ENCODE measurements around the gene DGUOK. TPM values are rescaled to one million over a fixed set of nuclear protein-coding genes. Genes with fewer than 3 reads are reported as not detected.

The DGUOK gene
- total and polyA plus RNA-seq, 4 donors: 19.6 to 49.7 (median 28.3) TPM

DNA sequence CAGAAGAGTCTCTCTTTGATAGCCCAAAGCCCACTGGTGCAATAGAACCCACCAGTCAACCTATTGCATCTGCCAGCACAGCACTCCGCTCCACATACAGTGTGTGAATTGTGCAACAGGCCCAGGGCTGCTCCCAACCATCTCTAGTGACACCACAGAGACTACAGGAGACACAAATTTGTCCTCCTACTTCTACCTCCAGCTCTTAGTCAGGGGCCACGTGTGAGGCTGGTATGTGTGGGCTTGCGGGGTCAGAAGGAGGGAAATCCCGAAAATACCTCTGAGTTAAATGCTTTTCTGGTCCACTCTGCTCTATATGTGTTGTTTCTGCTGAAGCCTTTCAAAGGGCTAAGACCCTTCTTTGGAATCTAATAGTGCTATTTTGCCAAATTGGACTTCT is 18.0 kb downstream of the DGUOK start (continued):
- TF ChIP-seq, protein P1, sequence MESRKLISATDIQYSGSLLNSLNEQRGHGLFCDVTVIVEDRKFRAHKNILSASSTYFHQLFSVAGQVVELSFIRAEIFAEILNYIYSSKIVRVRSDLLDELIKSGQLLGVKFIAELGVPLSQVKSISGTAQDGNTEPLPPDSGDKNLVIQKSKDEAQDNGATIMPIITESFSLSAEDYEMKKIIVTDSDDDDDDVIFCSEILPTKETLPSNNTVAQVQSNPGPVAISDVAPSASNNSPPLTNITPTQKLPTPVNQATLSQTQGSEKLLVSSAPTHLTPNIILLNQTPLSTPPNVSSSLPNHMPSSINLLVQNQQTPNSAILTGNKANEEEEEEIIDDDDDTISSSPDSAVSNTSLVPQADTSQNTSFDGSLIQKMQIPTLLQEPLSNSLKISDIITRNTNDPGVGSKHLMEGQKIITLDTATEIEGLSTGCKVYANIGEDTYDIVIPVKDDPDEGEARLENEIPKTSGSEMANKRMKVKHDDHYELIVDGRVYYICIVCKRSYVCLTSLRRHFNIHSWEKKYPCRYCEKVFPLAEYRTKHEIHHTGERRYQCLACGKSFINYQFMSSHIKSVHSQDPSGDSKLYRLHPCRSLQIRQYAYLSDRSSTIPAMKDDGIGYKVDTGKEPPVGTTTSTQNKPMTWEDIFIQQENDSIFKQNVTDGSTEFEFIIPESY (IDR thresholded peaks at IDR 0.05): no peak
- TF ChIP-seq YY1 (IDR thresholded peaks at IDR 0.05) (no peak), GABPA (IDR thresholded peaks at IDR 0.05 in 1 of 2, conservative IDR thresholded peaks at IDR 0.05 in 1 of 2) (no peak), TAF1 (conservative IDR thresholded peaks at IDR 0.05) (no peak)

DNA sequence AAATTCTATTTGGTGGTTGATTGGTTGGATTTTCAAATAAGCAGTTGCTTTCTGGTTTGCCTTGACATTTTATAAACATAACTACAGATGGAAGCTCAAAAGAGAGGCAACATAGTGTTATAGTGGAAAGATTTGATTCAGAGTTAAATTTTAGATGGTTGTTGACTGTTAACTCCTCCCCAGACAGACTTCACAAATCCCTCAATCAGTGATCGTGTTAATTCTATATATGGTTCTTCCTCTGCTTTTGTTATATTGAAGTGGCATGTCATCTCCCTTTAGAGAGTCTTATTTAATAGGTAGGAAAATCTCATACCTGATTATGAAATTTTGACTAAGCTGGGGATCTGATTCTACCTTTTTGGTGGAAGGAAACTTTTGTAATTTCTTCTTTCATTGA is 19.5 kb downstream of the DGUOK start:
- Histone ChIP-seq H3K9ac (ENCODE audit: low read depth in 1 of 2, low read length in 2 of 2) (no peak overlapping the region), H3K4me1 (ENCODE audit: control insufficient read depth in 4 of 4, insufficient read depth in 4 of 4, low read length in 3 of 4) (no peaks in the 10 kb centered on the region), H3K36me3 (ENCODE audit: control insufficient read depth in 4 of 4, insufficient read depth in 3 of 4, low read depth in 1 of 4, low read length in 3 of 4) (peaks cover 7 to 42% (median 27%) of the 10 kb centered on the region in 4 donors), H3K27ac (ENCODE audit: low read depth in 1 of 2, low read length in 2 of 2) (no peak overlapping the region), H3K4me3 (ENCODE audit: low read depth in 1 of 3, low read length in 3 of 3) (no peak overlapping the region), H3K9me3 (ENCODE audit: control insufficient read depth in 4 of 4, low read length in 3 of 4) (no peaks in the 10 kb centered on the region), H3K27me3 (ENCODE audit: control insufficient read depth in 4 of 4, insufficient read depth in 4 of 4, low read length in 3 of 4) (no peaks in the 10 kb centered on the region)
- no peak for TF ChIP-seq RAD21 (IDR thresholded peaks at IDR 0.05)
- no peak for TF ChIP-seq NR2F2 (IDR thresholded peaks at IDR 0.05)
- TF ChIP-seq, protein P2, sequence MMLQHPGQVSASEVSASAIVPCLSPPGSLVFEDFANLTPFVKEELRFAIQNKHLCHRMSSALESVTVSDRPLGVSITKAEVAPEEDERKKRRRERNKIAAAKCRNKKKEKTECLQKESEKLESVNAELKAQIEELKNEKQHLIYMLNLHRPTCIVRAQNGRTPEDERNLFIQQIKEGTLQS (IDR thresholded peaks at IDR 0.05): no peak
- no peak for TF ChIP-seq EGR1 (IDR thresholded peaks at IDR 0.05; ENCODE audit: low read depth in 2 of 2)
- TF ChIP-seq FOXA1 (IDR thresholded peaks at IDR 0.05): no peak
- TF ChIP-seq HNF4G (IDR thresholded peaks at IDR 0.05): no peak
- TF ChIP-seq, protein P1 (IDR thresholded peaks at IDR 0.05): no peak
- TF ChIP-seq YY1 (IDR thresholded peaks at IDR 0.05): no peak
- DNase-seq (ENCODE audit: low spot score): no peak
- WGBS: 92% methylated on average over 1 of the region's 1 CpG

DNA sequence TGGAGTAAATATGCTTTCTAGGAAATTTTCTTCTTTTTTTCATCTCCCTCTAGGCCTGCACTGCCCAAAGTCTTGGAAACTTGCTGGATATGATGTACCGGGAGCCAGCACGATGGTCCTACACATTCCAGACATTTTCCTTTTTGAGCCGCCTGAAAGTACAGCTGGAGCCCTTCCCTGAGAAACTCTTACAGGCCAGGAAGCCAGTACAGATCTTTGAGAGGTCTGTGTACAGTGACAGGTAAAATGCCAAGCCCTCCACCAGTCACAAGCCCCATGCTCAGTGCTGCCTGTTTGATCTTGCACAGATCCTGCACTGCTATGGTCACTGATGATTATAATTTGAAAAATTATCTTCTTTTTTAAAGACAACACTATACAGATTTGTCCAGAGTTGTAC is 20.0 kb downstream of the DGUOK start:
- H3K9ac ChIP-seq (ENCODE audit: low read depth in 1 of 2, low read length in 2 of 2): no peak overlapping the region
- H3K36me3 ChIP-seq (ENCODE audit: control insufficient read depth in 4 of 4, insufficient read depth in 3 of 4, low read depth in 1 of 4, low read length in 3 of 4): peaks cover 7 to 47% (median 31%) of the 10 kb centered on the region in 4 donors
- H3K4me3 ChIP-seq (ENCODE audit: low read depth in 1 of 3, low read length in 3 of 3): no peak overlapping the region
- 93% methylated on average over 3 of the region's 3 CpGs for WGBS
- no peaks in the 10 kb centered on the region for H3K27me3 ChIP-seq (ENCODE audit: control insufficient read depth in 4 of 4, insufficient read depth in 4 of 4, low read length in 3 of 4)
- no peaks in the 10 kb centered on the region for H3K4me1 ChIP-seq (ENCODE audit: control insufficient read depth in 4 of 4, insufficient read depth in 4 of 4, low read length in 3 of 4)
- H3K9me3 ChIP-seq (ENCODE audit: control insufficient read depth in 4 of 4, low read length in 3 of 4): no peaks in the 10 kb centered on the region
- H3K27ac ChIP-seq (ENCODE audit: low read depth in 1 of 2, low read length in 2 of 2): no peak overlapping the region
- DNase-seq (ENCODE audit: low spot score): no peak
- TF ChIP-seq FOXA2 (IDR thresholded peaks at IDR 0.05) (no peak), RAD21 (IDR thresholded peaks at IDR 0.05) (no peak), NR2F2 (IDR thresholded peaks at IDR 0.05) (no peak), FOXA1 (IDR thresholded peaks at IDR 0.05) (no peak), GABPA (IDR thresholded peaks at IDR 0.05 in 1 of 2, conservative IDR thresholded peaks at IDR 0.05 in 1 of 2) (no peak), YY1 (IDR thresholded peaks at IDR 0.05) (no peak), TAF1 (conservative IDR thresholded peaks at IDR 0.05) (no peak), HNF4A (conservative IDR thresholded peaks at IDR 0.05) (no peak), HNF4G (IDR thresholded peaks at IDR 0.05) (no peak), EGR1 (IDR thresholded peaks at IDR 0.05; ENCODE audit: low read depth in 2 of 2) (no peak), JUND (IDR thresholded peaks at IDR 0.05) (no peak), RXRA (IDR thresholded peaks at IDR 0.05) (no peak)
- TF ChIP-seq, protein P3, sequence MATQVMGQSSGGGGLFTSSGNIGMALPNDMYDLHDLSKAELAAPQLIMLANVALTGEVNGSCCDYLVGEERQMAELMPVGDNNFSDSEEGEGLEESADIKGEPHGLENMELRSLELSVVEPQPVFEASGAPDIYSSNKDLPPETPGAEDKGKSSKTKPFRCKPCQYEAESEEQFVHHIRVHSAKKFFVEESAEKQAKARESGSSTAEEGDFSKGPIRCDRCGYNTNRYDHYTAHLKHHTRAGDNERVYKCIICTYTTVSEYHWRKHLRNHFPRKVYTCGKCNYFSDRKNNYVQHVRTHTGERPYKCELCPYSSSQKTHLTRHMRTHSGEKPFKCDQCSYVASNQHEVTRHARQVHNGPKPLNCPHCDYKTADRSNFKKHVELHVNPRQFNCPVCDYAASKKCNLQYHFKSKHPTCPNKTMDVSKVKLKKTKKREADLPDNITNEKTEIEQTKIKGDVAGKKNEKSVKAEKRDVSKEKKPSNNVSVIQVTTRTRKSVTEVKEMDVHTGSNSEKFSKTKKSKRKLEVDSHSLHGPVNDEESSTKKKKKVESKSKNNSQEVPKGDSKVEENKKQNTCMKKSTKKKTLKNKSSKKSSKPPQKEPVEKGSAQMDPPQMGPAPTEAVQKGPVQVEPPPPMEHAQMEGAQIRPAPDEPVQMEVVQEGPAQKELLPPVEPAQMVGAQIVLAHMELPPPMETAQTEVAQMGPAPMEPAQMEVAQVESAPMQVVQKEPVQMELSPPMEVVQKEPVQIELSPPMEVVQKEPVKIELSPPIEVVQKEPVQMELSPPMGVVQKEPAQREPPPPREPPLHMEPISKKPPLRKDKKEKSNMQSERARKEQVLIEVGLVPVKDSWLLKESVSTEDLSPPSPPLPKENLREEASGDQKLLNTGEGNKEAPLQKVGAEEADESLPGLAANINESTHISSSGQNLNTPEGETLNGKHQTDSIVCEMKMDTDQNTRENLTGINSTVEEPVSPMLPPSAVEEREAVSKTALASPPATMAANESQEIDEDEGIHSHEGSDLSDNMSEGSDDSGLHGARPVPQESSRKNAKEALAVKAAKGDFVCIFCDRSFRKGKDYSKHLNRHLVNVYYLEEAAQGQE (IDR thresholded peaks at IDR 0.05): no peak
- TF ChIP-seq, protein P4, sequence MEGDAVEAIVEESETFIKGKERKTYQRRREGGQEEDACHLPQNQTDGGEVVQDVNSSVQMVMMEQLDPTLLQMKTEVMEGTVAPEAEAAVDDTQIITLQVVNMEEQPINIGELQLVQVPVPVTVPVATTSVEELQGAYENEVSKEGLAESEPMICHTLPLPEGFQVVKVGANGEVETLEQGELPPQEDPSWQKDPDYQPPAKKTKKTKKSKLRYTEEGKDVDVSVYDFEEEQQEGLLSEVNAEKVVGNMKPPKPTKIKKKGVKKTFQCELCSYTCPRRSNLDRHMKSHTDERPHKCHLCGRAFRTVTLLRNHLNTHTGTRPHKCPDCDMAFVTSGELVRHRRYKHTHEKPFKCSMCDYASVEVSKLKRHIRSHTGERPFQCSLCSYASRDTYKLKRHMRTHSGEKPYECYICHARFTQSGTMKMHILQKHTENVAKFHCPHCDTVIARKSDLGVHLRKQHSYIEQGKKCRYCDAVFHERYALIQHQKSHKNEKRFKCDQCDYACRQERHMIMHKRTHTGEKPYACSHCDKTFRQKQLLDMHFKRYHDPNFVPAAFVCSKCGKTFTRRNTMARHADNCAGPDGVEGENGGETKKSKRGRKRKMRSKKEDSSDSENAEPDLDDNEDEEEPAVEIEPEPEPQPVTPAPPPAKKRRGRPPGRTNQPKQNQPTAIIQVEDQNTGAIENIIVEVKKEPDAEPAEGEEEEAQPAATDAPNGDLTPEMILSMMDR (IDR thresholded peaks at IDR 0.05; ENCODE audit: low read depth, low read length, missing input control): no peak
- TF ChIP-seq, protein P1 (IDR thresholded peaks at IDR 0.05): no peak
- TF ChIP-seq, protein P5, sequence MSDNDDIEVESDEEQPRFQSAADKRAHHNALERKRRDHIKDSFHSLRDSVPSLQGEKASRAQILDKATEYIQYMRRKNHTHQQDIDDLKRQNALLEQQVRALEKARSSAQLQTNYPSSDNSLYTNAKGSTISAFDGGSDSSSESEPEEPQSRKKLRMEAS (IDR thresholded peaks at IDR 0.05): no peak
- TF ChIP-seq, protein P2 (IDR thresholded peaks at IDR 0.05): no peak

Measured in liver (tissue), 9 donors.